IPS DF 6.9 (cell line): Measurements from ENCODE around the gene LRRC37A3.
"Not testable (repeated sequence)": the region's sequence is repeated elsewhere in the genome, so short reads cannot be mapped to it uniquely, and the experiment has no call there.

Experiments used
- DNase-seq: peaks from one replicate; pipeline ENCODE4 v3.0.0-alpha.2; 2013; ENCODE audit warnings: low read depth, low spot score
- H3K27ac ChIP-seq: one replicate; pipeline ENCODE4 v1.5.1; 2013; ENCODE audit warnings: low read length, control low read depth
- H3K27me3 ChIP-seq: 2 replicates; pipeline ENCODE4 v1.6.1; 2013; ENCODE audit warnings: mild to moderate bottlenecking, low read length; ENCODE audit not compliant: control insufficient read depth, insufficient read depth
- H3K36me3 ChIP-seq: 2 replicates; pipeline ENCODE4 v1.6.1; 2013; ENCODE audit warnings: low read length; ENCODE audit not compliant: control insufficient read depth, insufficient read depth
- H3K4me1 ChIP-seq: 2 replicates; pipeline ENCODE4 v1.6.1; 2013; ENCODE audit warnings: low read length; ENCODE audit not compliant: control insufficient read depth, insufficient read depth
- H3K4me3 ChIP-seq: 2 replicates; pipeline ENCODE4 v1.5.1; 2013; ENCODE audit warnings: mild to moderate bottlenecking, low read length
- H3K9me3 ChIP-seq: 2 replicates; pipeline ENCODE4 v1.6.1; 2013; ENCODE audit warnings: low read length, inconsistent platforms; ENCODE audit not compliant: control insufficient read depth, insufficient read depth
- WGBS: extraction: QIAGEN DNeasy Blood & Tissue Kit; methylation state at CpG from one replicate; pipeline ENCODE4 v1.1.7; 2013; ENCODE audit warnings: mixed read lengths, missing lambda C conversion rate; ENCODE audit not compliant: insufficient read length, insufficient coverage; 5-methylcytosine and 5-hydroxymethylcytosine counted together

LRRC37A3 gene

DNA sequence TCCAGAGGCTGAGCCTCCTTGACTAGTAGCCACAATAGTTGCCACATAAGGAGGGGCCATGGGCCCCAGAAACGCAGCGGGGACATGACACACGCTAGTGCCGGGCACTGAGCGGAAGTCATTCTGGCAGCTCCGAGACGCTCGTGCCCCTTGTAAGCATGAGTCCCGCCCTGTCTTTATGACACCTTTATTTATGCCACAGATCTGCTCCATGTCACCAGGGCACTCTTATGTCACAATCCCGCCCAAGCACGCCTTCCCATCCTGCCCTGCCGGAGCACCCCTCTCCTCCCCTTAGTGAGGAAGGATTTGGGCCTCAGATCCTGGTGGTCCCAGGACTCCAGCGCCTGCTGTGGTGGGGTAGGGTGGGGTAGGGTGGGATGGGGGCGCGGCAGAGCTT is 22.1 kb downstream of the LRRC37A3 start:
- not testable (repeated sequence) for H3K9me3 ChIP-seq, H3K4me3 ChIP-seq, H3K4me1 ChIP-seq, H3K36me3 ChIP-seq, H3K27ac ChIP-seq, DNase-seq, H3K27me3 ChIP-seq
- WGBS = no CpG with 5 or more reads among the region's 15 CpGs

DNA sequence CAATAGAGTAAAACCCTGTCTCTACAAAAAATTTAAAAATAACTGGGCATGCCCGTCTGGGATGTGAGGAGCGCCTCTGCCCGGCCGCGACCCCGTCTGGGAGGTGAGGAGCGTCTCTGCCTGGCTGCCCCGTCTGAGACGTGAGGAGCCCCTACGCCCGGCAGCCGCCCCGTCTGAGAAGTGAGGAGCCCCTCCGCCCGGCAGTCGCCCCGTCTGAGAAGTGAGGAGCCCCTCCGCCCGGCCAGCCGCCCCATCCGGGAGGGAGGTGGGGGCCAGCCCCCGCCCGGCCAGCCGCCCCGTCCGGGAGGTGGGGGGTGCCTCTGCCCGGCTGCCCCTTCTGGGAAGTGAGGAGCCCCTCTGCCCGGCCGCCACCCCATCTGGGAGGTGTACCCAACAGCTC is 45.1 kb downstream of the LRRC37A3 start:
- H3K4me1 ChIP-seq, H3K4me3 ChIP-seq, H3K9me3 ChIP-seq, DNase-seq, H3K27me3 ChIP-seq, H3K36me3 ChIP-seq, H3K27ac ChIP-seq: not testable (repeated sequence)
- no CpG with 5 or more reads among the region's 29 CpGs for WGBS

DNA sequence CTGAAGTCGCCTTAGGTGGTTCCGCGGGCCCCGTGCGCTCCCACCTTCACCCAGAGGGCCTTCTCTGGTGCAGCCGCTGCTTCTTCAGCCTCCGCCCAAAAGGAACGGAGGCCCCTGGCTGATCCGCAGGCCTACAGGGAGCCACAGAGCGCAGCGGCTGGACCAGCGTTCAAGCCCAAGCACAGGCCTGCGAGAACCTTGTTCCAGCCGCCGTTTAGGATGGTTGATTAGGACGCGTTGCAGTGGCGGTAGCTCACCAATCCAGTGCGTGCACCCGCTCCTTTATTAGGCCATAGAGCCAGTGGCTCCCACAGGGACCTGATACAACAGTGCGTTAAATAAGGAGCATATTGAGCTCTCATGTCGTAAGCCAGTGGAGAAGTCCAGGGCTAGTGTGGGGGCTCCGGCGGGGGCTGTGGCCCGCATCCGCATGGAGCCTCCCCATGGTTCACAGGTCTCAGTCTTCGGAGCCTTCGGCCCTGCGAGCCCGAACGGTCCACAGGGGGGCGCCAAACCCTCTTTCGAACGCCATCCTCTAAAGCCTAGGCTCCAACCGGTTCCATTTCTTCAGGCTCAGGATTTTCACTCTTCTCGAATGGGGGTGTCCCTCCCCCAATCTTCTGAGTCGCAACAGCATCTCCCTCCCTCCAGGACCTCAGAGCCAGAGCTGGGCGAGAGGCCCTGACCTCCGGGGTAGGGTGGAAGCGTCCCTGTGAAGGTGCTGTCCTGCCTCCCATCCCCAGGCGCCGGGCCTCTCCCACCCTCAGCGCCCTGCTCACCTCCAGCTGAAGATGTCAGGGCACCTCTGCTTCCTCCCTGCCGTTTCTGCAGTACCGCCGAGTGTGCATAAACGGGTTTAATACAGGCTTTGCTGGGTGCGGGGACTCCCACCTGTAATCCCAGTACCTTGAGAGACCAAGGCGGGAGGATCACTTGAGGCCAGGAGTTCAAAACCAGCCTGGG is 71.5 kb downstream of the LRRC37A3 start:
- no CpG with 5 or more reads among the region's 49 CpGs for WGBS
- not testable (repeated sequence) for H3K4me1 ChIP-seq, H3K36me3 ChIP-seq, H3K27ac ChIP-seq, H3K9me3 ChIP-seq, H3K27me3 ChIP-seq, H3K4me3 ChIP-seq
- peak; percentile 52 for DNase-seq

DNA sequence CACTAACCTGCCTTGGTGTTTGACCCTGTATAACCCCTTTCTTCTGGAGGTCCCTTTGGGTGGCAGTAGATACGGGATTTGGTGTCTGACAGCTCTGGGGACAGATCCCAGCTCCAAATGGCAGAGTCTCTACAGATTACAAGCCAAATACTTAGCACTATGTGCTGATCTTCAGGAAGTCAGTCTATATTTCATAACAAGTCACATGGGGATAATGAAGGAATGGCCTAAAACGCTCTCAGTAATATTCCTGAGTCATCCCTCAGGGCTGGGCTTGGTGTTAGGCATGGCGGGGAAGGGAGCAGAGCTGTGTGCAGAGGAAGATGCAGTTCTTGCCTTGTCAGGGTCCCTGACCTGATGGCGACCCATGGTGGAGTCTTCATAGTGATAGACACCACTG is 72.4 kb downstream of the LRRC37A3 start:
- H3K27me3 ChIP-seq, H3K4me3 ChIP-seq, H3K36me3 ChIP-seq, H3K9me3 ChIP-seq, DNase-seq, H3K27ac ChIP-seq, H3K4me1 ChIP-seq: not testable (repeated sequence)
- no CpG with 5 or more reads among the region's 4 CpGs for WGBS

DNA sequence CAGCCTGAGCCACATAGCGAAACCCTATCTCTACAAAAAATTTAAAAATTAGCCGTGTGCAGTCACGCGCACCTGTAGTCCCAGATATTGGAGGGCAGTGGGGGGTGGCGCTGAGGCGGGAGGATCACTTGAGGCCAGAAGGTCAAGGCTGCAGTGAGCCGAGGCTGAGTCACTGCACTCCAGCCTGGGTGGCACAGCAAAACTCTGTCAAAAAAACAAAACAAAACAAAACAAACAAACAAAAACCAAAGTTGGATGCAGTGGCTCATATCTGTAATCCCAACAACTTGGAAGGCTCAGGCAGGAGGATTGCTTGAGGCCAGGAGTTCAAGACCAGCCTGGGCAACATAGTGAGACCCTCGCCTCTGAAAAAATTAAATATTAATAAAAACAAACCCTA is 75.4 kb downstream of the LRRC37A3 start:
- H3K27ac ChIP-seq, DNase-seq, H3K9me3 ChIP-seq, H3K27me3 ChIP-seq, H3K4me1 ChIP-seq, H3K36me3 ChIP-seq, H3K4me3 ChIP-seq: not testable (repeated sequence)
- WGBS = no CpG with 5 or more reads among the region's 8 CpGs

DNA sequence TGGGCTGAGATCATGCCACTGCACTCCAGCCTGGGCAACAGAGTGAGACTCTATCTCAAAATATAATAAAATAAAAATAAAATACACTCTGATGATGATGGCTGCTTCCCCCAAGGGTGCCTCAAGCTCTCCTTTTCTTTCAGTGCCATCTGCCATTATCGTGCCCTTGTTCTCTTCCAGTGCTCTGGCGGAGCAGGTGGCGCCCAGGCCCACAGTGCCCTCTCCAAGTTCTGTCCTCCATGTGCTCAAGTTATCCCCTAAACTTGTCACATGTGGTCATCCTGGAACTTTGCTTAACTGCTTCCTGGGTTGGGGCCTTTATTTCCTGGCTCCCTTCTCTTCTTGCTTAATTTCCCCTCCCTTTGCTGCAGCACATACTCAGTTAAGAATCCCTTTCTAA is 76.4 kb downstream of the LRRC37A3 start:
- DNase-seq, H3K36me3 ChIP-seq, H3K27me3 ChIP-seq, H3K4me1 ChIP-seq, H3K9me3 ChIP-seq, H3K27ac ChIP-seq, H3K4me3 ChIP-seq: not testable (repeated sequence)
- no CpG with 5 or more reads among the region's 3 CpGs for WGBS

DNA sequence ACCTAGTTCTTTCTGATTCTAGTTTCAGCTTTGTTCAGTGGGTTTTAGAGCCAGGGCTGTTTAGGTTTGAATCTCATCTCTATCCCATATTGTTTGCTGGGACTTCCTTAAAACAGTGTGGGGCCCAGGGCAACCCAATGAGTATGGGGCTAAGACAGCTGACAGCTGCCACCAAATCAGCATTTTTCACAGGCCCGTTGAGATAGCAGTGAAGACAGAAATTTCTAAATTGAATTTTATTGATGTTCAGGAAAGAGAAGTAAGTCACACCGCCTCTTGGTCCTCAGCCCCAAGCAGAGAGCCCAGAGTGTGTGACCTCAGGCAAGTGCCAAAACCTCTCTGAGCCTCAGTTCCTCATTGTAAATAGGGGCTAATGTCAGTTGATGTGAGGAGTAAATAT is 78.3 kb downstream of the LRRC37A3 start:
- not testable (repeated sequence) for H3K4me1 ChIP-seq, H3K36me3 ChIP-seq, H3K27ac ChIP-seq, H3K4me3 ChIP-seq, DNase-seq, H3K27me3 ChIP-seq, H3K9me3 ChIP-seq
- WGBS = no CpG with 5 or more reads among the region's 2 CpGs

DNA sequence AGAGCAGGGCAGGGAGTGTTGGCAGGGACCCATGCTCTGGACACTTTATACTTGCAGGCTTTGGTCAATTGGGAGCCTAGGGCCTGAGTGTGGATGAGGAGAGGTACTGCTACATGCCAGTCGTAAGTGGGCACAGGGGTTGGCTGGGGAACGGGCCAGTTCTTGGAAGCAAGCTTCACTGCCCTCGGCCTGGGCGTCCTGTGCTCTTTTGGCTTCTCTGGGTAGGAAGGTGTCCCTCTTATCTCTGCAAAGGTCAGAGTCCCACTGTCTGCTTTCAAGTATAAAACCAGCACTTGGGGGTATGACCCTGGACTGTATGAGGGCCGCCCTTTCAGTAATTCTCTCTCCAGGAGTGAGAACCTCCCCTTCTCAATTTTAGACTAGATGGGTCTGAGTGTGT is 80.8 kb downstream of the LRRC37A3 start:
- not testable (repeated sequence) for H3K36me3 ChIP-seq, H3K9me3 ChIP-seq, H3K27me3 ChIP-seq, H3K4me3 ChIP-seq, DNase-seq, H3K27ac ChIP-seq, H3K4me1 ChIP-seq
- WGBS = no CpG with 5 or more reads among the region's 5 CpGs

DNA sequence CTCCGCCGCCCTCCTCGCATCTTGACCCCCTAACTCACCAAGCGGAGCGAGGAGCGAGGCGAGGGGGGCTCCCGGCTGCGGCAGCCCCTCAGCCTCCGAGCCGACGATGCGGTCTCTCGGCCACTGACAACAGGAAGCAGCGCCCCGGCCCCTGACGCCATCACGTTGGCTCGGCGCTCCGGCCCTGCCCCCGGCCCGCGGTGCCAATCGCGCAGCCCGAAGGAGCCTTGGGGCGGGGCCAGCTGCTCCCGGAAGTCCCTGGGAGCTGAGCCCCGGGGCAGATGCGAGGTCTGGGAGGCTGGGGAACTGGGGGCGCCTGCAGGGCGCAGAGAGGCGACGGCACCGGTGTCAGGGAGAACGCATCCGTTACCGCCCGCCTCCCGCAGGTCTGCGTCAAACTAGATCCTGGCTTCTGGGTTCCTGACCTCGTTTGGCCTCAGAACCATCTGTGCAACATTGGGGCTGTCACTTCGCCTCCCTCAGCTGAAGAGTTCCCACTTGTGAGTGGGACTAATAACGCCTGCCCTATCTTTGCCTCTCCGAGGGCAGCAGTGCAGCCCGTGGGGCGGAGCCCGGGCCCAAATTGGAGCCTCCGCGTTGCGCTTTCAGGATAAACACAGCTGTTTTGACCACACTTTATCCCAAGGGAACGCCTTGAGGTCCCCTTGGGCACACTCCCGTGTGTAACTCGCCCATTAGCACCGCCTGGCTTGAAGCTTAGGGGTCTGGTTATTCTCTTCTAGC is 82.1 kb downstream of the LRRC37A3 start:
- H3K9me3 ChIP-seq, H3K27me3 ChIP-seq, H3K4me1 ChIP-seq, H3K36me3 ChIP-seq, H3K27ac ChIP-seq: not testable (repeated sequence)
- peak; percentile 20 for DNase-seq
- WGBS = no CpG with 5 or more reads among the region's 56 CpGs
- peak overlapping the region; percentile 87; the same call in 1 of the 2 replicates for H3K4me3 ChIP-seq

DNA sequence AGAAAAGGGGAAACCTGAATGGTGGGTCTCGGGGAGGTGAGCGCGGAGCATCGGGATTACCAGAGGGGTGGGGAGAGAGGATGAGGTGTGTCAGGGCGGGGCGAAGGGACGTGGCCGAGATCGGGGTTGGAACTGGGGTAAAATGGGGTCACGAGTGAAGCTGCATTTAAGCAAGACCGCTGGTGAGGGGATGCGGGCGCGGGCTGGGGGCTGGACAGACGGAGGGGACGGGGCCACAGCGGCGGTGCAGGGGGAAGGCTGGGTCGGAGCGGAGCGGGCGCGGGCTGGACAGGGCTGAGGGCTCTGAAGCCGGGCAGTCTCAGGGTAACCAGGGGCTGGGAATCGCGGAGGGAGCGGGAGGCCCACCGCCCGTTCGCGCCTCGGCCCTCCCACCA is 82.7 kb downstream of the LRRC37A3 start:
- not testable (repeated sequence) for H3K4me1 ChIP-seq, H3K27ac ChIP-seq, H3K36me3 ChIP-seq, DNase-seq, H3K27me3 ChIP-seq, H3K9me3 ChIP-seq
- H3K4me3 ChIP-seq = peak overlapping the region; percentile 87; the same call in 1 of the 2 replicates
- no CpG with 5 or more reads among the region's 32 CpGs for WGBS
